Dendritic cell treated with granulocyte-macrophage colony-stimulating factor and Interleukin-4, amounts not matched to agents 40 ng/mL and 50 ng/mL, for 4 days (primary cell): Measurements from ENCODE around the gene ZNF674.
A peak's percentile ranks its signal among the peaks of the same experiment; 100 is the strongest.
"Not testable (repeated sequence)": the region's sequence is repeated elsewhere in the genome, so short reads cannot be mapped to it uniquely, and the experiment has no call there.

Experiments
- H3K27ac Mint-ChIP-seq: one replicate; pipeline ENCODE4 v1.8.0; 2022; ENCODE audit warnings: mild to moderate bottlenecking, mixed read lengths
- H3K27me3 Mint-ChIP-seq: one replicate; pipeline ENCODE4 v1.8.0; 2022; ENCODE audit warnings: mild to moderate bottlenecking, mixed read lengths
- H3K36me3 Mint-ChIP-seq: one replicate; pipeline ENCODE4 v1.8.0; 2022; ENCODE audit warnings: low read depth, mixed read lengths
- H3K4me1 Mint-ChIP-seq: one replicate; pipeline ENCODE4 v1.8.0; 2022; ENCODE audit warnings: low read depth, mixed read lengths
- H3K4me3 Mint-ChIP-seq: one replicate; pipeline ENCODE4 v1.8.0; 2022; ENCODE audit warnings: mild to moderate bottlenecking, moderate library complexity, mixed read lengths
- H3K9me3 Mint-ChIP-seq: one replicate; pipeline ENCODE4 v1.8.0; 2022; ENCODE audit warnings: mixed read lengths
- intact Hi-C: fragments of 100-400 bp; cut with micrococcal nuclease; formaldehyde crosslinking; loops from one replicate; pipeline ENCODE4 v1.15.0; 2022

Gene ZNF674

GRCh38 chrX:46477435-46477834, 67.8 kb downstream of the ZNF674 start:
- no peaks in the 10 kb centered on the region for H3K27me3 Mint-ChIP-seq
- H3K36me3 Mint-ChIP-seq, result peaks cover 32% of the 10 kb centered on the region
- intact Hi-C loops, result no loop called here
- peaks cover 37% of the 10 kb centered on the region for H3K9me3 Mint-ChIP-seq
- H3K4me3 Mint-ChIP-seq, result no peak overlapping the region
- H3K4me1 Mint-ChIP-seq, result no peaks in the 10 kb centered on the region
- no peak overlapping the region for H3K27ac Mint-ChIP-seq

- H3K27ac Mint-ChIP-seq, result no peak overlapping the region
- H3K27me3 Mint-ChIP-seq, result no peaks in the 10 kb centered on the region
- no peaks in the 10 kb centered on the region for H3K9me3 Mint-ChIP-seq
- intact Hi-C loops, result no loop called here
- H3K4me3 Mint-ChIP-seq, result no peak overlapping the region
- peaks cover 75% of the 10 kb centered on the region for H3K36me3 Mint-ChIP-seq
- H3K4me1 Mint-ChIP-seq, result peaks cover 9% of the 10 kb centered on the region
These were observed 80.0 kb downstream of the ZNF674 start for GRCh38 chrX:46465203-46465602.

DNA sequence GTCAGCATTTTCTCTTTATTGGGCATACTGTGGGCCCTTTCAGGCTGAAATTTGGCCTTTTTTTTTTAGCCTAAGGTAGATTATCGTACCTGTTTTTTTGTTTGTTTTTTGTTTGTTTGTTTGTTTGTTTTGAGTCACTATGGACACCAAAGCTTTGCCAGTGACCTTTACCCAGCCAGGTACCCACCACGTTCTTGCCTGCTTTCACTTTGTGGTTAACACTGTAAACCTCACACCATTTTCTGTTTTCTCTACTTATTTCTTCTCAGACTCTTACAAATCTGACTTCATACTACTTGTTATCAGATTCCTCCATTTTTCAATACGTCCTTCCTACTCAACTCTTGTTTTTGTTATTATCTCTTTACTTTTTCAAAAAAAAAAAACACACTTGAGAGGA, 81.5 kb downstream of the ZNF674 start:
- intact Hi-C loops, result no loop called here
- peaks cover 60% of the 10 kb centered on the region for H3K36me3 Mint-ChIP-seq
- no peaks in the 10 kb centered on the region for H3K9me3 Mint-ChIP-seq
- H3K4me3 Mint-ChIP-seq, result no peak overlapping the region
- no peak overlapping the region for H3K27ac Mint-ChIP-seq
- H3K4me1 Mint-ChIP-seq, result peaks cover 9% of the 10 kb centered on the region
- no peaks in the 10 kb centered on the region for H3K27me3 Mint-ChIP-seq

GRCh38 chrX:46461660-46462191, 83.5 kb downstream of the ZNF674 start:
- no peak overlapping the region for H3K4me3 Mint-ChIP-seq
- no peaks in the 10 kb centered on the region for H3K9me3 Mint-ChIP-seq
- intact Hi-C loops, result no loop called here
- H3K4me1 Mint-ChIP-seq, result peaks cover 9% of the 10 kb centered on the region
- H3K27ac Mint-ChIP-seq, result peak overlapping the region; percentile 58
- H3K27me3 Mint-ChIP-seq, result no peaks in the 10 kb centered on the region
- H3K36me3 Mint-ChIP-seq, result peaks cover 41% of the 10 kb centered on the region

DNA sequence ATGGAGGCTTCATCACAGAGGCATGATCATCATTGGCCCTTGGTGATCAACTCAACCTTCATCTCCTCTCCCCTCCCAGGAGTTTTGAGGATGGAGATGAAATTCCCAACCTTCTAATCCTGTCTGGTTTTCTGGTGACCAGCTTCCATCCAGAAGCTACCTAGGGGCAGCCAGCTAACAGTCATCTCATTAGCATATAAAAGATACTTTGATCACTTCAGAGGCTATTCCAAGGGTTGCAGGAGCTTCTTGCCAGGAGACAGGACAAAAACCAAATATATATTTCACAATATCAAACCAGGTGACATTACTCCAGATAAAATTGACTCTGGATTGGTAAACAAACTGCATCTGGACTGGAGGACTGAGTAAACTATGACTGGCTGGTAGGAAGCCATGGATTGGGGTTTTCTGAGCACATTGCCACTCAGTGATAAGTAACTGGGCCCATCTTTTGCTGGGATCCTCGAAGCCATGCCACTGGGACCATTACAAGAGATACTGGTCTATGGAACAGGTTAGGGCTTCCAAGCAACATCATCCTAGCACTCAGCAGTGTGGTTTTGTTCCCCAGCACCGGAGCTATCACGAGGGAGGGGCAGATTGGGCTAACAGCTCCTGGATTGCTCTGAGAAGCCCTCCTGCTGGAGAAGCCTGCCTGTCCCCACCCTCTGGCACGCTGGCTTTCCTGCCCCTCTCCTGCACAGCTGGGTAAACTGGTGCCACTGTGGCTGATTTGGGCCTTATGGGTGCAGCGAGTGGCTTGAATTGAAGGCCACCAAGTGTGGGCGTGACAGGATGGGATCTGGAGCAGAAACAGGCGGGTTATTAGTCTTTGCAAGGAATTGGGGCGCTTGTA, 84.2 kb downstream of the ZNF674 start:
- intact Hi-C loops, H3K4me3 Mint-ChIP-seq, H3K4me1 Mint-ChIP-seq, H3K9me3 Mint-ChIP-seq, H3K27me3 Mint-ChIP-seq: not testable (repeated sequence)
- H3K36me3 Mint-ChIP-seq, result peaks cover 34% of the 10 kb centered on the region
- H3K27ac Mint-ChIP-seq, result peak overlapping the region; percentile 58

GRCh38 chrX:46459603-46460002, 85.6 kb downstream of the ZNF674 start:
- H3K36me3 Mint-ChIP-seq, result peaks cover 28% of the 10 kb centered on the region
- H3K27ac Mint-ChIP-seq, result no peak overlapping the region
- no peaks in the 10 kb centered on the region for H3K27me3 Mint-ChIP-seq
- H3K9me3 Mint-ChIP-seq, result no peaks in the 10 kb centered on the region
- intact Hi-C loops, result no loop called here
- H3K4me1 Mint-ChIP-seq, result peaks cover 9% of the 10 kb centered on the region
- H3K4me3 Mint-ChIP-seq, result no peak overlapping the region

DNA sequence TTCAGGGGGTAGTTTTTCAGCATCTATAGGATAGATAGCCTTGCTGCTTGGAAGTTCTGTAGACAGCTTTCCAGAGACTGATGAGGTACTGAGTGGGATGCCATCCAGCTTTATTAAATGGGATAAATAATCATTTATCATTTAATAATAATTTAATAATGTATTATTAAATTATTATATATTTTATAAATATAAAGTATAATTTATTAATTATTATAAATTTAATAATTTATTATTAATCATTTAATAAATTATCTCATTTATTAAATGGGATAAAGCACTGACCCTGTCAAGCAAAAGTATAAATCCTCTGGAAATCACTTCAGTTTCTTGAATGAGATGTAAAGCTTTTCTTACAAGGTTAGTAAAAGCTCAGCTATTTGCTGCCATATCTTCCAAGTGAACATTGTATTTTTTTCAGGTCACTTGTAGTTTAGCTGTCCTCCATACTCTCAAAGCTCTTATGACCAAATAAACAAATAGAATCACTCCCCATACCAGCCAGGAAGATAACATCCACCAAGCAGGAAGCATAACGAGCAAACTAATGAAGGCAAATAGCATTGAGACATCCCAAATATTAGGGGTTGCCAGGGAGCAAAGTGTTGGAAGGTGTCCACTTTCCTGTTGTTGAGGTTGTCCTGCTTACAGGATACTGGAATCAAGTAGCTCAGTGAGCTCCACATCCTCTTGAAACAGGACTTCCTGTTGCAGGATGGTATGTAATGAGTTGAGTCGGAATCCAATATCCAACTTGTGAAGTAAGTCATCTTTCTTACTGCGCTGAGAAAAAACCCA, 88.9 kb downstream of the ZNF674 start:
- H3K4me1 Mint-ChIP-seq, result peaks cover 2% of the 10 kb centered on the region
- no peaks in the 10 kb centered on the region for H3K27me3 Mint-ChIP-seq
- H3K36me3 Mint-ChIP-seq, result peaks cover 27% of the 10 kb centered on the region
- H3K27ac Mint-ChIP-seq, result no peak overlapping the region
- intact Hi-C loops, result no loop called here
- no peaks in the 10 kb centered on the region for H3K9me3 Mint-ChIP-seq
- no peak overlapping the region for H3K4me3 Mint-ChIP-seq
